ENCODE data around the gene GAS2L2.

DNA sequence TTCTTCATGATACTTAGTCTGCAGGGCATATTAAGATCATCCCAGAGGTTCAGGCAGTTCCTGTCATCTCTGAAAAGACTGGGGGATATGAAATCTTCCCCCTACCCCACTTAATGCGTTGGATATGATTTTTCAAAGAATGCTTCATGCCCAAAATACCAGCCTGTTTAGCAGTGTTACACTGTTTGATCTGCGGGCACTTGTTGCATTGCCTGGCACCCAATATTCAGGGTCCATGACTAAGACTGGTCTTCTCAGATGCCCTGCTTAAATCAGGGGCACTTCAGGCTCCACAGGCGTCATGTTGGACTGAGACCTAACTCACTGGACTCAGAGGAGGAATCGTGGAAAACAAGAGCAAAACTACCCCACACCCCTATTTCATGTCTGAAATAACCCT is 28.0 kb downstream of the GAS2L2 start:
- TF ChIP-seq, protein P1, sequence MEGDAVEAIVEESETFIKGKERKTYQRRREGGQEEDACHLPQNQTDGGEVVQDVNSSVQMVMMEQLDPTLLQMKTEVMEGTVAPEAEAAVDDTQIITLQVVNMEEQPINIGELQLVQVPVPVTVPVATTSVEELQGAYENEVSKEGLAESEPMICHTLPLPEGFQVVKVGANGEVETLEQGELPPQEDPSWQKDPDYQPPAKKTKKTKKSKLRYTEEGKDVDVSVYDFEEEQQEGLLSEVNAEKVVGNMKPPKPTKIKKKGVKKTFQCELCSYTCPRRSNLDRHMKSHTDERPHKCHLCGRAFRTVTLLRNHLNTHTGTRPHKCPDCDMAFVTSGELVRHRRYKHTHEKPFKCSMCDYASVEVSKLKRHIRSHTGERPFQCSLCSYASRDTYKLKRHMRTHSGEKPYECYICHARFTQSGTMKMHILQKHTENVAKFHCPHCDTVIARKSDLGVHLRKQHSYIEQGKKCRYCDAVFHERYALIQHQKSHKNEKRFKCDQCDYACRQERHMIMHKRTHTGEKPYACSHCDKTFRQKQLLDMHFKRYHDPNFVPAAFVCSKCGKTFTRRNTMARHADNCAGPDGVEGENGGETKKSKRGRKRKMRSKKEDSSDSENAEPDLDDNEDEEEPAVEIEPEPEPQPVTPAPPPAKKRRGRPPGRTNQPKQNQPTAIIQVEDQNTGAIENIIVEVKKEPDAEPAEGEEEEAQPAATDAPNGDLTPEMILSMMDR (IDR thresholded peaks at IDR 0.05; ENCODE audit: poor library complexity) = no peak
- no peak for TF ChIP-seq EZH2 (IDR thresholded peaks at IDR 0.05; ENCODE audit: borderline replicate concordance)

All from hepatocyte (in vitro differentiated cells).